Tibial artery (tissue), 4 donors: ENCODE data around the gene CTIF.
A peak's percentile ranks its signal among the peaks of the same experiment; 100 is the strongest.

Experiments used
- DNase-seq, 2 donors: peaks; one replicate each; pipeline ENCODE4 v3.0.0-alpha.2; 2019
- H3K27ac ChIP-seq, 2 donors: fragments of 200-600 bp; sonication (generic) in 1 of 2; 1 replicate in 1 of 2; 2 replicates in 1 of 2; pipeline ENCODE4 v1.5.1; 2018 to 2019; ENCODE audit warnings: mild to moderate bottlenecking in 1 of 2
- H3K27me3 ChIP-seq, 2 donors: fragments of 200-600 bp; sonication (generic) in 1 of 2; one replicate each; pipeline versions ENCODE4 v1.5.1 to v1.6.0; 2016 to 2019
- H3K36me3 ChIP-seq, 3 donors: fragments of 200-600 bp; sonication (generic) in 2 of 3; one replicate each; pipeline ENCODE4 v1.5.1; 2016 to 2019; ENCODE audit warnings: mild to moderate bottlenecking in 2 of 3
- H3K4me1 ChIP-seq, 4 donors: fragments of 200-600 bp; sonication (generic) in 2 of 4; 1 replicate in 3 of 4; 2 replicates in 1 of 4; pipeline ENCODE4 v1.5.1; 2016 to 2019
- H3K4me3 ChIP-seq, 2 donors: fragments of 200-600 bp; sonication (generic) in 1 of 2; 1 replicate in 1 of 2; 2 replicates in 1 of 2; pipeline ENCODE4 v1.5.1; 2018 to 2019; ENCODE audit warnings: mild to moderate bottlenecking in 2 of 2
- H3K9me3 ChIP-seq, 3 donors: fragments of 200-600 bp; sonication (generic) in 1 of 3; one replicate each; pipeline ENCODE4 v1.5.1; 2016 to 2019
- CTCF ChIP-seq, 2 experiments: fragments of 200-600 bp in 1 of 2; fragments of 450-650 bp in 1 of 2; IDR thresholded peaks; one replicate each; pipeline ENCODE4 v1.5.1; 2017 to 2019; ENCODE audit warnings: antibody characterized with exemption in 2 of 2, mild to moderate bottlenecking in 1 of 2, moderate library complexity in 1 of 2
- intact Hi-C: fragments of 100-400 bp; cut with DNase I; formaldehyde crosslinking; loops from one replicate; pipeline ENCODE4 v1.15.0; 2023; ENCODE audit warnings: low total_unique reads

CTIF gene

DNA sequence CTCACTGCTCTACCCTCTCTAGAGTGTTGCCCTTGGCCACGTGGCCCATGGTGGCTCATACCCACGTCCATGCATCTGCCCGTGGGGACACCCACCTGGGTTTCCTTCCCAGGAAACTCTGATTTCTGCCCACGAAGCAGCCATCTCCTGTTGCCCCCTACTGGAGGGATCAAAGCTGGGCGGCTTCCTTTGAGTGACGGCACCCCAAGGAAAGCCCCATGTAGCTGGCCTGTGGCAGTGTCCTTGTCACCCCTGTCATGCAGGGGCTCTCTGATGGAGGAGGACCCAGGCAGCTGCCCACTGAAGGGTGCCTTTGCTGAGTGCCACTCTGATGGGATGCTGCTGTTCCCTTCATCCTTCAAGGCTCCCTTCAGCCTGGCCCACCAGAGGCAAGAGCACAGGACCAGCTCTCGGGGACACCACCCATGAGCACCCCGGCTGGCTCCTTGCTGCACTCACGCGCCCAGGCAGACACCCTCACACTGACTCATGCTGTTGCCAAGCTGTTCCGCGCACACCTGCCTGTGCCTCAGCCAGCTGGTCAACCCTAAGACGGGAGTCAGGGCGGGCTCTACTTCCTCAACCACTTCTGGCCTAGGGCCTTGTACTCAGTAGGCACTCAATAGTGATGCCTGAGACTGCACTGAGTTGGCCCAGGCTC, 101.1 kb downstream of the CTIF start:
- no peak overlapping the region for H3K4me3 ChIP-seq
- no peaks in the 10 kb centered on the region for H3K27me3 ChIP-seq
- H3K27ac ChIP-seq: no peak overlapping the region
- no peaks in the 10 kb centered on the region for H3K9me3 ChIP-seq
- H3K4me1 ChIP-seq: peaks cover 0 to 6% (median 3%) of the 10 kb centered on the region in 4 donors
- peak; percentile 26 to 38 for TF ChIP-seq CTCF (IDR thresholded peaks at IDR 0.05)
- peaks cover 0 to 29% (median 29%) of the 10 kb centered on the region in 3 donors for H3K36me3 ChIP-seq
- peak in 1 of 2 donors; percentile 50 for DNase-seq
- intact Hi-C loops: no loop called here

GRCh38 chr18:48640566-48641270, 101.9 kb downstream of the CTIF start:
- no peaks in the 10 kb centered on the region for H3K9me3 ChIP-seq
- H3K27ac ChIP-seq: no peak overlapping the region
- H3K27me3 ChIP-seq: no peaks in the 10 kb centered on the region
- intact Hi-C loops: no loop called here
- peaks cover 0 to 29% (median 28%) of the 10 kb centered on the region in 3 donors for H3K36me3 ChIP-seq
- no peak for TF ChIP-seq CTCF (IDR thresholded peaks at IDR 0.05)
- no peak overlapping the region for H3K4me3 ChIP-seq
- peak in 1 of 2 donors; percentile 46 for DNase-seq
- H3K4me1 ChIP-seq: peaks cover 0 to 6% (median 0%) of the 10 kb centered on the region in 4 donors

- Histone ChIP-seq H3K36me3 (peaks cover 0 to 22% (median 18%) of the 10 kb centered on the region in 3 donors), H3K4me1 (peaks cover 0 to 6% (median 0%) of the 10 kb centered on the region in 4 donors), H3K9me3 (no peaks in the 10 kb centered on the region), H3K27ac (no peak overlapping the region), H3K27me3 (no peaks in the 10 kb centered on the region), H3K4me3 (no peak overlapping the region)
- no peak for DNase-seq
- TF ChIP-seq CTCF (IDR thresholded peaks at IDR 0.05): no peak
- intact Hi-C loops: no loop called here
These were observed 103.2 kb downstream of the CTIF start for GRCh38 chr18:48641981-48642380.

GRCh38 chr18:48642503-48642902, 103.7 kb downstream of the CTIF start:
- H3K4me1 ChIP-seq: peaks cover 0 to 6% (median 0%) of the 10 kb centered on the region in 4 donors
- H3K36me3 ChIP-seq: peaks cover 0 to 17% (median 12%) of the 10 kb centered on the region in 3 donors
- H3K9me3 ChIP-seq: no peaks in the 10 kb centered on the region
- no peak for DNase-seq
- TF ChIP-seq CTCF (IDR thresholded peaks at IDR 0.05): no peak
- no peak overlapping the region for H3K27ac ChIP-seq
- no peak overlapping the region for H3K4me3 ChIP-seq
- H3K27me3 ChIP-seq: no peaks in the 10 kb centered on the region
- intact Hi-C loops: no loop called here

DNA sequence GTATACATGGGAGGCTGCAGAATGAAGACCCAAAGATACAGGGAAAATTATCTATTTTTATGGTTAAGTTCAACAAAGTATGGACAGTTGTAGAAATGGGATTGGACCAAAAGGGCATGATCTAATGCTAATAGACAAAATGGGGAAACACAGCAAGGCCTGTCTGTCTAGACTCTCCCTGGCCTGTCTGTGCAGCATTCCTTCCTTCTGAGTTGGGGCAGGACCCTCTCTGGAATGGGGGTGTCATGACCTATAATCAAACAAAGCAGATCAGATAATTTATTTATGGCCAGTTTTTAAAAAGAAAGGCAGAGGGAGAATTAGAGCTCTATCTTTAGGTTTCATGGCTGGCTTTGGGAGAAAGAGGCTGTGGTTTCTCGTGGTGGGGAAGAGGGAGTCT, 104.4 kb downstream of the CTIF start:
- H3K27ac ChIP-seq: no peak overlapping the region
- DNase-seq: no peak
- TF ChIP-seq CTCF (IDR thresholded peaks at IDR 0.05): no peak
- H3K36me3 ChIP-seq: peaks cover 0 to 11% (median 9%) of the 10 kb centered on the region in 3 donors
- H3K4me3 ChIP-seq: no peak overlapping the region
- intact Hi-C loops: no loop called here
- no peaks in the 10 kb centered on the region for H3K27me3 ChIP-seq
- peaks cover 0 to 6% (median 0%) of the 10 kb centered on the region in 4 donors for H3K4me1 ChIP-seq
- no peaks in the 10 kb centered on the region for H3K9me3 ChIP-seq
